Smooth muscle cell (in vitro differentiated cells): ENCODE data around the gene STIP1. TPM values are rescaled to one million over a fixed set of nuclear protein-coding genes. Genes with fewer than 3 reads are reported as not detected.

ENCODE experiments used
- DNase-seq: peaks from one replicate; lab custom pipeline; 2025; ENCODE audit not compliant: unreplicated experiment; lab: John Stamatoyannopoulos, UW
- H2AFZ ChIP-seq: fragments of 200-600 bp; sonication (generic); 2 replicates; pipeline ENCODE4 v1.6.0; 2016; ENCODE audit warnings: antibody characterized with exemption, low read depth, mild to moderate bottlenecking
- H3F3A ChIP-seq: fragments of 200-600 bp; sonication (generic); 2 replicates; pipeline ENCODE4 v1.6.0; 2017; ENCODE audit warnings: antibody characterized with exemption, low read depth
- H3K27ac ChIP-seq: fragments of 200-600 bp; sonication (generic); 2 replicates; pipeline ENCODE4 v1.5.1; 2016; ENCODE audit warnings: low read depth, mild to moderate bottlenecking
- H3K27me3 ChIP-seq: fragments of 200-600 bp; sonication (generic); 2 replicates; pipeline ENCODE4 v1.6.1; 2016; ENCODE audit warnings: low read depth, mild to moderate bottlenecking
- H3K36me3 ChIP-seq: fragments of 200-600 bp; sonication (generic); 2 replicates; pipeline ENCODE4 v1.5.1; 2016; ENCODE audit warnings: low read depth
- H3K4me1 ChIP-seq: fragments of 200-600 bp; sonication (generic); 2 replicates; pipeline ENCODE4 v1.5.1; 2016; ENCODE audit warnings: low read depth
- H3K4me2 ChIP-seq: fragments of 200-600 bp; sonication (generic); 2 replicates; pipeline ENCODE4 v1.6.0; 2016; ENCODE audit warnings: mild to moderate bottlenecking
- H3K4me3 ChIP-seq: fragments of 200-600 bp; sonication (generic); 2 replicates; pipeline ENCODE4 v1.5.1; 2016; ENCODE audit warnings: mild to moderate bottlenecking
- H3K79me2 ChIP-seq: fragments of 200-600 bp; sonication (generic); 2 replicates; pipeline ENCODE4 v1.6.0; 2016; ENCODE audit warnings: low read depth, mild to moderate bottlenecking
- H3K9ac ChIP-seq: fragments of 200-600 bp; sonication (generic); 2 replicates; pipeline ENCODE4 v1.6.0; 2016; ENCODE audit warnings: low read depth
- H3K9me3 ChIP-seq: fragments of 200-600 bp; sonication (generic); replicated peaks from 2 replicates; pipeline ENCODE4 v1.5.1; 2016; ENCODE audit warnings: low read depth
- H4K20me1 ChIP-seq: fragments of 200-600 bp; sonication (generic); 2 replicates; pipeline ENCODE4 v1.6.0; 2016; ENCODE audit warnings: low read depth
- WGBS: methylation state at CpG from one replicate; pipeline ENCODE4 v1.1.7; 2016; ENCODE audit warnings: low lambda C conversion rate; 5-methylcytosine and 5-hydroxymethylcytosine counted together
- polyA plus RNA-seq: library from polyadenylated mRNA; unstranded; fragments of >200 nt; fragmentation: Nextera tagmentation; extraction: Ambion mirVana; gene quantifications from 2 replicates; pipeline ENCODE4 v1.2.1, GENCODE V29; 2016
- total RNA-seq: library from RNA; depleted of rRNA; stranded (reverse); fragments of >200 nt; gene quantifications from 2 replicates; pipeline ENCODE4 v1.2.3, GENCODE V29; 2014
- TF ChIP-seq, protein P1 (sequence below): fragments of 200-600 bp; sonication (generic); IDR thresholded peaks from 2 replicates; pipeline ENCODE4 v1.5.1; 2017; ENCODE audit warnings: borderline replicate concordance, mild to moderate bottlenecking, antibody characterized with exemption; ENCODE audit not compliant: insufficient read depth, poor library complexity, severe bottlenecking

The STIP1 gene
- total and polyA plus RNA-seq, 2 experiments from 2014 or later: 114 to 117 TPM

DNA sequence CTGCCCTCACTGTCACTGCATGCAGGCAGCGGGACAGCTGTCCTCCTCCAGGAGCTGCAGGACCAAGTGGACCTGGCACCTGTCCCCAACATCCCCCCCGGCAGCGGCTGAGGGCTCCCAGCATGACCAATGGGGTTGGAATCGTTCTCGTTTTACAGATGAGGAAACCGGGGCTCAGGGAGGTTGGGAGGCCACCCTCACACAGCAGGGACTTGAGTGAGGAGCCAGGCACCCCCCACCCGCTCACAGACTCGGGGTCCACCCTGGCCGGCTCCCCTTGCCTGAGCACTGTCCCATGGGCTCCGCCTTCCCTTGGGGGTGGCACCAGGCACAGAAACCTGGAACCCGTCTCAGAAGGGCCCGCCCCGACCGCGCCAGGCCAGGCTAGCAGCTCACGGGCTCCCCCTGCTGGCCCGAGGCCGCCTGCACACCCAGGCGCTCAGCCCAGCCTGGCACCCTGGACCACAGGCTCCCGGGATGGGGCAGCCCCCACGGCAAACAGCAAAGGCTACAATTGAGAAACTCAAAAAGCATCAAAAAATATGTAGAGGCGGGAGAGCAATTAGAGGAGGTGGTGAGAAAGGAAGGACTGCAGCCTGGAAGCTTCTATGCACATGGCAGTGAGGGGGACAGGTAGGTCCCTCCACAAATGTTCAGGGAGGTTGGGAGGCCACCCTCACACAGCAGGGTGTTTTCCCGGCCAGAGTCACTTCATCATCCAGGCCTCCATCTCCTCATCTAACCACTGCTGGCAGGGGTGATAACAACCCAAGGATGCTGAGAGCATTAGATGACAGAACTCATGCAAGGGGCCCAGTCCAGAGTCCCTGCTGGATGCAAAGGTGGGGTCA, 32.9 kb upstream of the STIP1 start:
- no peak overlapping the region for H2AFZ ChIP-seq
- 29% methylated on average over 23 of the region's 23 CpGs for WGBS
- peaks cover 3% of the 10 kb centered on the region for H4K20me1 ChIP-seq
- H3K27ac ChIP-seq: no peak overlapping the region
- TF ChIP-seq, protein P1, sequence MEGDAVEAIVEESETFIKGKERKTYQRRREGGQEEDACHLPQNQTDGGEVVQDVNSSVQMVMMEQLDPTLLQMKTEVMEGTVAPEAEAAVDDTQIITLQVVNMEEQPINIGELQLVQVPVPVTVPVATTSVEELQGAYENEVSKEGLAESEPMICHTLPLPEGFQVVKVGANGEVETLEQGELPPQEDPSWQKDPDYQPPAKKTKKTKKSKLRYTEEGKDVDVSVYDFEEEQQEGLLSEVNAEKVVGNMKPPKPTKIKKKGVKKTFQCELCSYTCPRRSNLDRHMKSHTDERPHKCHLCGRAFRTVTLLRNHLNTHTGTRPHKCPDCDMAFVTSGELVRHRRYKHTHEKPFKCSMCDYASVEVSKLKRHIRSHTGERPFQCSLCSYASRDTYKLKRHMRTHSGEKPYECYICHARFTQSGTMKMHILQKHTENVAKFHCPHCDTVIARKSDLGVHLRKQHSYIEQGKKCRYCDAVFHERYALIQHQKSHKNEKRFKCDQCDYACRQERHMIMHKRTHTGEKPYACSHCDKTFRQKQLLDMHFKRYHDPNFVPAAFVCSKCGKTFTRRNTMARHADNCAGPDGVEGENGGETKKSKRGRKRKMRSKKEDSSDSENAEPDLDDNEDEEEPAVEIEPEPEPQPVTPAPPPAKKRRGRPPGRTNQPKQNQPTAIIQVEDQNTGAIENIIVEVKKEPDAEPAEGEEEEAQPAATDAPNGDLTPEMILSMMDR: peak; percentile 99
- H3K27me3 ChIP-seq: no peaks in the 10 kb centered on the region
- no peak overlapping the region for H3K4me3 ChIP-seq
- H3K9ac ChIP-seq: no peak overlapping the region
- H3K79me2 ChIP-seq: no peaks in the 10 kb centered on the region
- no peak overlapping the region for H3K4me2 ChIP-seq
- no peaks in the 10 kb centered on the region for H3K36me3 ChIP-seq
- peak; percentile 34 for DNase-seq
- H3F3A ChIP-seq: no peaks in the 10 kb centered on the region
- H3K9me3 ChIP-seq: no peaks in the 10 kb centered on the region
- H3K4me1 ChIP-seq: no peaks in the 10 kb centered on the region

DNA sequence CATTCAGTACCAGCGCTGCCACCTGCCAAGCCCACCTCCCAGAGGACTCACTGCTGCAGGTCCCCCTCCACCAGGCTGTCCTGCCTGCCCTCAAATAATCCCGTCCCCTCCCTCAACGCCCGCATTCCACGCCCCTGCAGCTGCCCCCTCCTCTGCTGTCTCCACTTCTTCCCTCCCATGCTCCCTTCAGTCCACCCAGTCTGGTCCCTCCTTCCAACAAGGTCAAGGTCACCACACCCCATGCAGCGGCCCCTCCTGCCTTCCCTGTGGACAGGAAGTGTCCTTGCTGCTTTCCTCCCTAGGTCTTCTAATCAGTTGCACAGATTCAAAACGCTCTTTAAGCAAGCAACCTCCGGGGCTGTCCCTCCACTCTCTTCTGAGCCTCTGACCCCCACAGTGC, 32.2 kb upstream of the STIP1 start:
- no peaks in the 10 kb centered on the region for H3F3A ChIP-seq
- 56% methylated on average over 3 of the region's 8 CpGs for WGBS
- no peak overlapping the region for H3K4me2 ChIP-seq
- H3K9ac ChIP-seq: no peak overlapping the region
- H3K4me1 ChIP-seq: no peaks in the 10 kb centered on the region
- DNase-seq: no peak
- peaks cover 3% of the 10 kb centered on the region for H4K20me1 ChIP-seq
- H3K9me3 ChIP-seq: no peaks in the 10 kb centered on the region
- no peak overlapping the region for H3K4me3 ChIP-seq
- no peaks in the 10 kb centered on the region for H3K79me2 ChIP-seq
- no peaks in the 10 kb centered on the region for H3K36me3 ChIP-seq
- no peak overlapping the region for H2AFZ ChIP-seq
- TF ChIP-seq, protein P1: no peak
- H3K27me3 ChIP-seq: no peaks in the 10 kb centered on the region
- no peak overlapping the region for H3K27ac ChIP-seq

DNA sequence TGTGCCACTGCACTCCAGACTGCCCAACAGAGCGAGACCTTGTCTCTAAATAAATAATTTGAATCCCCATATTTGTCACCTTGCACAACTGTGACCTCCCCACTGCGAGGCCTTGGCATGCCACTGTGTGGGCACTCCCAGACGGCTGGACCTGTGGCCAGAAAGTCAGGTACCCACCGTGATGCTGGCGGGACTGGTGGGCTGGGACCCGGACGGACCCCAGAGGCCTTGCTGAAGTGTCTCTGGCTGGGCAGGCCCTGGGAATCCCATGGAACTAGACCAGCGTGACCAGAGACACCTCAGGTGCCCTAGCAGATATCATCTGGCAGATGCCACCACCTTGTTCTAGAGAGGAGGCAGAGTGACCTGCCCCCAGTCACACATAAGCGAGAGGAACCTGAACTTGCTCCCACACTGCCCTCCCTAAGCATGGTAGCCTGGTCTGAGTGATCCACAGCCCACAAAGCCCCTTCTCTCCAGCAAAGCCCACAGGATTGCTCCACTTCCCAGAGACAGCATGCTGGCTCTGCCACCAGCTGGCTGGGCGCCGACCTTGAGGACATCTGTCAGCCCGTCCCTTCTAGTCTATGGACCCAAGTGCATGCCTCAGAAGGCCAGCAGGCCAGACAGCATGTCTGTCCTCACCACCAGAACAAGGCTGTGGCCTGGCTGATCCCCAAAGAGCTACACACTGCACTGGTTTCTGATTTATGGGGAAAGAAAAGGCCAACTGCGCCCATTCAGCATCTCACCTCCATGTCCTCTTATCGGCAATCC, 29.5 kb upstream of the STIP1 start:
- Histone ChIP-seq H3K9ac (no peak overlapping the region), H3K27me3 (no peaks in the 10 kb centered on the region), H3K36me3 (no peaks in the 10 kb centered on the region), H3K27ac (no peak overlapping the region), H3K4me3 (no peak overlapping the region), H3K4me1 (no peaks in the 10 kb centered on the region), H4K20me1 (no peaks in the 10 kb centered on the region), H3K79me2 (no peaks in the 10 kb centered on the region), H3K9me3 (no peaks in the 10 kb centered on the region), H3K4me2 (no peak overlapping the region), H2AFZ (no peak overlapping the region), H3F3A (no peaks in the 10 kb centered on the region)
- TF ChIP-seq, protein P1: no peak
- no peak for DNase-seq
- WGBS: 97% methylated on average over 14 of the region's 14 CpGs
